HCT116 (cell line): ENCODE measurements around the gene LAMC2. TPM values are rescaled to one million over a fixed set of nuclear protein-coding genes. Genes with fewer than 3 reads are reported as not detected.

Experiments
- ATAC-seq: fragments of 200-7000 bp; cut with Tn5 transposase; 2 replicates; pipeline ENCODE4 v1.9.1; 2020; ENCODE audit warnings: mild to moderate bottlenecking, moderate library complexity
- BruUV-seq: library from RNA; stranded (reverse); fragments of 400-500 nt; replicated peaks from 2 replicates; lab custom pipeline; 2021; lab: Mats Ljungman, UMichigan
- CTCF ChIA-PET: fragments of 300-600 bp; sonication (Branson Sonifier 250); formaldehyde crosslinking; loops from one replicate; lab custom pipeline; 2021; ENCODE audit warnings: antibody characterized with exemption; lab: Charles Lee
- POLR2A ChIA-PET: fragments of 300-600, 350-600 bp; sonication (Branson Sonifier 250); formaldehyde crosslinking; loops from one replicate; lab custom pipeline; 2021; ENCODE audit warnings: antibody characterized with exemption; lab: Charles Lee
- RAD21 ChIA-PET, 2 experiments: fragments of 300-600 bp; sonication (Branson Sonifier 250); formaldehyde crosslinking; loops; one replicate each; lab custom pipeline; 2023; ENCODE audit warnings: low total read pairs in 2 of 2; ENCODE audit not compliant: uncharacterized antibody in 2 of 2, unreplicated experiment in 2 of 2, low non-redundant PET in 1 of 2; lab: Charles Lee
- DNase-seq: peaks from one replicate; pipeline ENCODE4 v3.0.0-alpha.2; 2010; ENCODE audit warnings: low read depth, low spot score
- H2AFZ ChIP-seq: fragments of 200-600 bp; shearing (Covaris generic), sonication (generic); 2 replicates; pipeline ENCODE4 v1.6.1; 2017; ENCODE audit warnings: low read depth, mixed run types, mixed read lengths, antibody characterized with exemption, low read length; ENCODE audit not compliant: poor library complexity, severe bottlenecking
- H3K27ac ChIP-seq: 2 replicates; pipeline ENCODE4 v1.5.1; 2012; ENCODE audit warnings: low read depth, low read length
- H3K27me3 ChIP-seq: fragments of 200-600 bp; sonication (generic); 2 replicates; pipeline ENCODE4 v1.6.1; 2016; ENCODE audit warnings: mixed run types, low read length, mixed read lengths; ENCODE audit not compliant: insufficient read depth
- H3K36me3 ChIP-seq, 2 experiments: fragments of 200-500 bp in 1 of 2; fragments of 200-600 bp in 1 of 2; sonication (Bioruptor generic) in 1 of 2; sonication (generic) in 1 of 2; 2 replicates each; pipeline versions ENCODE4 v1.5.1 to v1.6.1; 2014 to 2016; ENCODE audit warnings: low read length in 2 of 2, inconsistent platforms in 1 of 2, mixed read lengths in 1 of 2, mixed run types in 1 of 2; ENCODE audit not compliant: insufficient read depth in 2 of 2, control insufficient read depth in 1 of 2
- H3K4me1 ChIP-seq, 2 experiments: fragments of 200-600 bp in 1 of 2; sonication (generic) in 1 of 2; 2 replicates each; pipeline versions ENCODE4 v1.5.1 to v1.6.1; 2012 to 2017; ENCODE audit warnings: low read length in 2 of 2, inconsistent platforms in 1 of 2, mild to moderate bottlenecking in 1 of 2, mixed read lengths in 1 of 2, mixed run types in 1 of 2, moderate library complexity in 1 of 2; ENCODE audit not compliant: insufficient read depth in 2 of 2, control insufficient read depth in 1 of 2
- H3K4me2 ChIP-seq: fragments of 200-600 bp; sonication (generic); 2 replicates; pipeline ENCODE4 v1.6.1; 2017; ENCODE audit warnings: mixed run types, low read length, mixed read lengths
- H3K4me3 ChIP-seq, 2 experiments: fragments of 200-600 bp in 1 of 2; sonication (generic) in 1 of 2; replicated peaks in 1 of 2; 2 replicates each; pipeline ENCODE4 v1.5.1; 2011 to 2016; ENCODE audit warnings: low read length in 2 of 2, control low read depth in 1 of 2, low read depth in 1 of 2, mild to moderate bottlenecking in 1 of 2, mixed read lengths in 1 of 2, mixed run types in 1 of 2
- H3K79me2 ChIP-seq: fragments of 200-600 bp; sonication (generic); 2 replicates; pipeline ENCODE4 v1.6.1; 2017; ENCODE audit warnings: mild to moderate bottlenecking, mixed run types, low read length, moderate library complexity, mixed read lengths; ENCODE audit not compliant: insufficient read depth
- H3K9ac ChIP-seq: fragments of 200-600 bp; sonication (generic); 2 replicates; pipeline ENCODE4 v1.6.1; 2016; ENCODE audit warnings: low read length, mixed read lengths
- H3K9me2 ChIP-seq: fragments of 200-600 bp; sonication (generic), shearing (Covaris generic); 2 replicates; pipeline ENCODE4 v1.6.1; 2017; ENCODE audit warnings: mixed run types, mild to moderate bottlenecking, moderate library complexity; ENCODE audit not compliant: insufficient read depth
- H3K9me3 ChIP-seq, 2 experiments: fragments of 200-500 bp in 1 of 2; fragments of 200-600 bp in 1 of 2; sonication (Bioruptor generic) in 1 of 2; sonication (generic) in 1 of 2; 2 replicates each; pipeline ENCODE4 v1.6.1; 2014 to 2017; ENCODE audit warnings: low read length in 2 of 2, mixed read lengths in 2 of 2, inconsistent platforms in 1 of 2, low read depth in 1 of 2, mild to moderate bottlenecking in 1 of 2, mixed run types in 1 of 2, moderate library complexity in 1 of 2; ENCODE audit not compliant: control insufficient read depth in 1 of 2, insufficient read depth in 1 of 2
- H4K20me1 ChIP-seq: fragments of 200-600 bp; sonication (generic), shearing (Covaris generic); 2 replicates; pipeline ENCODE4 v1.6.1; 2017; ENCODE audit warnings: mixed run types, mild to moderate bottlenecking, moderate library complexity; ENCODE audit not compliant: insufficient read depth
- CEBPB ChIP-seq: IDR thresholded peaks from 2 replicates; pipeline ENCODE4 v1.6.1; 2012; ENCODE audit warnings: low read depth
- EZH2 ChIP-seq: fragments of 200-600 bp; sonication (generic); IDR thresholded peaks from 2 replicates; pipeline ENCODE4 v1.6.1; 2017; ENCODE audit warnings: antibody characterized with exemption, mixed run types
- EZH2phosphoT487 ChIP-seq: fragments of 200-600 bp; IDR thresholded peaks from 2 replicates; pipeline ENCODE4 v1.6.1; 2018; ENCODE audit warnings: antibody characterized with exemption, borderline replicate concordance
- FOSL1 ChIP-seq: IDR thresholded peaks from 2 replicates; pipeline ENCODE4 v1.6.1; 2012; ENCODE audit warnings: low read depth
- JUND ChIP-seq: IDR thresholded peaks from 2 replicates; pipeline ENCODE4 v1.6.1; 2012
- POLR2AphosphoS5 ChIP-seq: IDR thresholded peaks from 2 replicates; pipeline ENCODE4 v1.6.1; 2011; ENCODE audit warnings: mild to moderate bottlenecking, low read depth, low read length, moderate library complexity
- YY1 ChIP-seq: IDR thresholded peaks from 2 replicates; pipeline ENCODE4 v1.6.1; 2011; ENCODE audit warnings: low read length, low read depth, moderate library complexity, mild to moderate bottlenecking; ENCODE audit not compliant: insufficient replicate concordance; ENCODE audit errors: extremely low read depth
- ZNF274 ChIP-seq: fragments of 200-500 bp; sonication (Bioruptor generic); IDR thresholded peaks from 2 replicates; pipeline ENCODE4 v1.6.1; 2014; ENCODE audit warnings: mild to moderate bottlenecking, low read depth, low read length, inconsistent platforms
- intact Hi-C: fragments of 100-400 bp; cut with micrococcal nuclease; formaldehyde crosslinking; loops from 2 replicates; pipeline ENCODE4 v1.10.0; 2022
- total RNA-seq: library from RNA; stranded (reverse); gene quantifications from one replicate; pipeline ENCODE4 v1.2.1, GENCODE V29; 2021; ENCODE audit not compliant: unreplicated experiment
- TF ChIP-seq, protein P1 (sequence below): IDR thresholded peaks from 2 replicates; pipeline ENCODE4 v1.6.1; 2012
- TF ChIP-seq, protein P2 (sequence below): IDR thresholded peaks from 2 replicates; pipeline ENCODE4 v1.6.1; 2012
- TF ChIP-seq, protein P3 (sequence below): IDR thresholded peaks from 2 replicates; pipeline ENCODE4 v1.6.1; 2012; ENCODE audit warnings: low read depth

The LAMC2 gene
- total RNA-seq, 1 experiment from 2014 or later, result 22.2 TPM

DNA sequence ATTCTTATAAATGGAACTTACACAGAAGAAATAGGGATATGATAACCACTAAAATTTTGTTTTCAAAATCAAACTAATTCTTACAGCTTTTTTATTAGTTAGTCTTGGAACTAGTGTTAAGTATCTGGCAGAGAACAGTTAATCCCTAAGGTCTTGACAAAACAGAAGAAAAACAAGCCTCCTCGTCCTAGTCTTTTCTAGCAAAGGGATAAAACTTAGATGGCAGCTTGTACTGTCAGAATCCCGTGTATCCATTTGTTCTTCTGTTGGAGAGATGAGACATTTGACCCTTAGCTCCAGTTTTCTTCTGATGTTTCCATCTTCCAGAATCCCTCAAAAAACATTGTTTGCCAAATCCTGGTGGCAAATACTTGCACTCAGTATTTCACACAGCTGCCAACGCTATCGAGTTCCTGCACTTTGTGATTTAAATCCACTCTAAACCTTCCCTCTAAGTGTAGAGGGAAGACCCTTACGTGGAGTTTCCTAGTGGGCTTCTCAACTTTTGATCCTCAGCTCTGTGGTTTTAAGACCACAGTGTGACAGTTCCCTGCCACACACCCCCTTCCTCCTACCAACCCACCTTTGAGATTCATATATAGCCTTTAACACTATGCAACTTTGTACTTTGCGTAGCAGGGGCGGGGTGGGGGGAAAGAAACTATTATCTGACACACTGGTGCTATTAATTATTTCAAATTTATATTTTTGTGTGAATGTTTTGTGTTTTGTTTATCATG lies 42.3 kb upstream of the LAMC2 start:
- no peaks in the 10 kb centered on the region for H3K79me2 ChIP-seq
- no peak overlapping the region for H2AFZ ChIP-seq
- DNase-seq (no peak), ATAC-seq (no peak)
- H3K4me1 ChIP-seq, result peaks cover 11% of the 10 kb centered on the region in 2 experiments
- no peaks in the 10 kb centered on the region for H3K27me3 ChIP-seq
- no peaks in the 10 kb centered on the region for H3K36me3 ChIP-seq
- H3K4me3 ChIP-seq, result no peak overlapping the region
- intact Hi-C loops, result no loop called here
- no peaks in the 10 kb centered on the region for H3K9me3 ChIP-seq
- ChIA-PET CTCF (no interaction called here), RAD21 (no interaction called here), POLR2A (no interaction called here)
- no peaks in the 10 kb centered on the region for H3K9me2 ChIP-seq
- H4K20me1 ChIP-seq, result no peaks in the 10 kb centered on the region
- no TSS peak for BruUV-seq
- H3K9ac ChIP-seq, result no peak overlapping the region
- H3K4me2 ChIP-seq, result no peak overlapping the region
- TF ChIP-seq, protein P1, sequence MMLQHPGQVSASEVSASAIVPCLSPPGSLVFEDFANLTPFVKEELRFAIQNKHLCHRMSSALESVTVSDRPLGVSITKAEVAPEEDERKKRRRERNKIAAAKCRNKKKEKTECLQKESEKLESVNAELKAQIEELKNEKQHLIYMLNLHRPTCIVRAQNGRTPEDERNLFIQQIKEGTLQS, result no peak
- TF ChIP-seq, protein P2, sequence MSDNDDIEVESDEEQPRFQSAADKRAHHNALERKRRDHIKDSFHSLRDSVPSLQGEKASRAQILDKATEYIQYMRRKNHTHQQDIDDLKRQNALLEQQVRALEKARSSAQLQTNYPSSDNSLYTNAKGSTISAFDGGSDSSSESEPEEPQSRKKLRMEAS, result no peak
- TF ChIP-seq EZH2phosphoT487 (no peak), JUND (no peak), ZNF274 (no peak), POLR2AphosphoS5 (no peak), FOSL1 (no peak), YY1 (no peak), EZH2 (no peak), CEBPB (no peak)
- TF ChIP-seq, protein P3, sequence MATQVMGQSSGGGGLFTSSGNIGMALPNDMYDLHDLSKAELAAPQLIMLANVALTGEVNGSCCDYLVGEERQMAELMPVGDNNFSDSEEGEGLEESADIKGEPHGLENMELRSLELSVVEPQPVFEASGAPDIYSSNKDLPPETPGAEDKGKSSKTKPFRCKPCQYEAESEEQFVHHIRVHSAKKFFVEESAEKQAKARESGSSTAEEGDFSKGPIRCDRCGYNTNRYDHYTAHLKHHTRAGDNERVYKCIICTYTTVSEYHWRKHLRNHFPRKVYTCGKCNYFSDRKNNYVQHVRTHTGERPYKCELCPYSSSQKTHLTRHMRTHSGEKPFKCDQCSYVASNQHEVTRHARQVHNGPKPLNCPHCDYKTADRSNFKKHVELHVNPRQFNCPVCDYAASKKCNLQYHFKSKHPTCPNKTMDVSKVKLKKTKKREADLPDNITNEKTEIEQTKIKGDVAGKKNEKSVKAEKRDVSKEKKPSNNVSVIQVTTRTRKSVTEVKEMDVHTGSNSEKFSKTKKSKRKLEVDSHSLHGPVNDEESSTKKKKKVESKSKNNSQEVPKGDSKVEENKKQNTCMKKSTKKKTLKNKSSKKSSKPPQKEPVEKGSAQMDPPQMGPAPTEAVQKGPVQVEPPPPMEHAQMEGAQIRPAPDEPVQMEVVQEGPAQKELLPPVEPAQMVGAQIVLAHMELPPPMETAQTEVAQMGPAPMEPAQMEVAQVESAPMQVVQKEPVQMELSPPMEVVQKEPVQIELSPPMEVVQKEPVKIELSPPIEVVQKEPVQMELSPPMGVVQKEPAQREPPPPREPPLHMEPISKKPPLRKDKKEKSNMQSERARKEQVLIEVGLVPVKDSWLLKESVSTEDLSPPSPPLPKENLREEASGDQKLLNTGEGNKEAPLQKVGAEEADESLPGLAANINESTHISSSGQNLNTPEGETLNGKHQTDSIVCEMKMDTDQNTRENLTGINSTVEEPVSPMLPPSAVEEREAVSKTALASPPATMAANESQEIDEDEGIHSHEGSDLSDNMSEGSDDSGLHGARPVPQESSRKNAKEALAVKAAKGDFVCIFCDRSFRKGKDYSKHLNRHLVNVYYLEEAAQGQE, result no peak
- no peak overlapping the region for H3K27ac ChIP-seq
